Breast epithelium (tissue), 4 donors: ENCODE results near the gene STIM1. TPM values are rescaled to one million over a fixed set of nuclear protein-coding genes. Genes with fewer than 3 reads are reported as not detected.

Source experiments
- DNase-seq, 2 donors: peaks; one replicate each; pipeline ENCODE4 v3.0.0-alpha.2; 2019; ENCODE audit warnings: low spot score in 2 of 2
- H3K27ac ChIP-seq, 2 donors: fragments of 200-600 bp; sonication (generic) in 1 of 2; one replicate each; pipeline ENCODE4 v1.5.1; 2016 to 2019; ENCODE audit warnings: mild to moderate bottlenecking in 1 of 2
- H3K27me3 ChIP-seq, 2 donors: fragments of 200-600 bp; sonication (generic) in 1 of 2; one replicate each; pipeline versions ENCODE4 v1.5.1 to v1.6.0; 2017 to 2019; ENCODE audit warnings: control low read depth in 1 of 2, mild to moderate bottlenecking in 1 of 2
- H3K36me3 ChIP-seq: fragments of 200-600 bp; one replicate; pipeline ENCODE4 v1.5.1; 2019
- H3K4me1 ChIP-seq, 2 donors: fragments of 200-600 bp; sonication (generic); one replicate each; pipeline ENCODE4 v1.5.1; 2016 to 2019; ENCODE audit warnings: control low read depth in 1 of 2
- H3K4me3 ChIP-seq, 3 donors: fragments of 200-600 bp; sonication (generic); 1 replicate in 2 of 3; 2 replicates in 1 of 3; pipeline ENCODE4 v1.5.1; 2016 to 2019; ENCODE audit warnings: mild to moderate bottlenecking in 3 of 3, moderate library complexity in 2 of 3
- H3K9me3 ChIP-seq, 2 donors: fragments of 200-600 bp; sonication (generic) in 1 of 2; one replicate each; pipeline ENCODE4 v1.5.1; 2016 to 2019; ENCODE audit warnings: control low read depth in 1 of 2
- POLR2A ChIP-seq: fragments of 450-650 bp; IDR thresholded peaks from one replicate; pipeline ENCODE4 v1.6.1; 2016; ENCODE audit warnings: antibody characterized with exemption, mild to moderate bottlenecking, moderate library complexity
- POLR2AphosphoS5 ChIP-seq, 3 donors: sonication (generic); formaldehyde crosslinking; IDR thresholded peaks; one replicate each; pipeline ENCODE4 v1.6.1; 2017; ENCODE audit warnings: antibody characterized with exemption in 3 of 3
- intact Hi-C: fragments of 100-400 bp; cut with DNase I; formaldehyde crosslinking; loops from one replicate; pipeline ENCODE4 v1.15.1; 2023; ENCODE audit warnings: low total_unique reads
- total RNA-seq, 3 donors: library from RNA; depleted of rRNA; stranded (reverse); fragments of >200 nt; gene quantifications; one replicate each; pipeline ENCODE4 v1.1.0, GENCODE V29; 2016
- TF ChIP-seq, protein P1 (sequence below), 3 donors: fragments of 450-650 bp; IDR thresholded peaks; one replicate each; pipeline ENCODE4 v1.5.1; 2016 to 2017; ENCODE audit warnings: antibody characterized with exemption in 3 of 3, mild to moderate bottlenecking in 3 of 3, moderate library complexity in 3 of 3

Gene STIM1
- total RNA-seq, 3 donors from 2014 or later: 44.2 to 68.2 (median 47.9) TPM

DNA sequence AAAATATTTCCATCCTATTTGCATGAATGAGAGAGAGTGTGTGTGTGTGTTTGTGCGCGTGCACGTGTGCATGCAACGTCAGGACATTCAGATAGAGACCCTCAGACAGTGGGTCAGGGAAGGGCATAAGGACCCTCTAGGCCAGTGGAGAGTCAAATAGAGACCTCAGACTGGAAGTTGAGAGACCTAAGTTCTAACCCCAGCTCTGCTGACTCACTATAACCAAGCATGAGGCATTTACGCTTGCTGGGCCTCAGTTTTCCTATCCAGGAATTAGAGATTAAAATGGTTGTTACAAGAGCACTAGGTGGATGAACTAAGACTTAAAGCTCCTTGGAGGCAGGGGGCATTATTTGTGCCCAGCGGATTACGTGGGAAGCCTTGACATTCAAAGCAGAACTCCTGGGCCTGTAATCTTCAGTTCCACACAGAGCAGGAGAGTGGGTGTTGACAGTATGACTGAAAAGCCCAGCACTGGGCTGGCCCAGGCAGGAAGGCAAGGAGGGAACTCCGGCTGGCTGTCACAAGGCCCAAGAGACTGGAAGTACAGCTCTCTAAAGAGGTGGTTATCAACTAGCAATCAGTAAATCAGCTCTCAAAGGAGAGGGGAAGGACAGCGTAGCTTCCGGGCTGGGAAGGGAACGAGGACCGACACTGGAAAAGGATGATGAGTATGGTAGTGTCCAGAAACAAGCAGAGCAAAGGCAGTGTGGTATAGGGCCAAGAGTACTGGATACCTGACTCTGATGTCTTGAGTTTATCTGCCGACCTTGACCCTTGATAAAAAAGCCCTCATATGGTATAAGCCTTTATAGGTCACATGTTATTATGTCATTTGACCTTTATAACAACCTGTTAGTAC is 23.9 kb upstream of the STIM1 start:
- H3K27ac ChIP-seq: peak overlapping the region in 1 of 2 donors; percentile 32
- H3K36me3 ChIP-seq: no peaks in the 10 kb centered on the region
- no peaks in the 10 kb centered on the region for H3K9me3 ChIP-seq
- no peak overlapping the region for H3K4me3 ChIP-seq
- H3K27me3 ChIP-seq: no peaks in the 10 kb centered on the region
- TF ChIP-seq, protein P1, sequence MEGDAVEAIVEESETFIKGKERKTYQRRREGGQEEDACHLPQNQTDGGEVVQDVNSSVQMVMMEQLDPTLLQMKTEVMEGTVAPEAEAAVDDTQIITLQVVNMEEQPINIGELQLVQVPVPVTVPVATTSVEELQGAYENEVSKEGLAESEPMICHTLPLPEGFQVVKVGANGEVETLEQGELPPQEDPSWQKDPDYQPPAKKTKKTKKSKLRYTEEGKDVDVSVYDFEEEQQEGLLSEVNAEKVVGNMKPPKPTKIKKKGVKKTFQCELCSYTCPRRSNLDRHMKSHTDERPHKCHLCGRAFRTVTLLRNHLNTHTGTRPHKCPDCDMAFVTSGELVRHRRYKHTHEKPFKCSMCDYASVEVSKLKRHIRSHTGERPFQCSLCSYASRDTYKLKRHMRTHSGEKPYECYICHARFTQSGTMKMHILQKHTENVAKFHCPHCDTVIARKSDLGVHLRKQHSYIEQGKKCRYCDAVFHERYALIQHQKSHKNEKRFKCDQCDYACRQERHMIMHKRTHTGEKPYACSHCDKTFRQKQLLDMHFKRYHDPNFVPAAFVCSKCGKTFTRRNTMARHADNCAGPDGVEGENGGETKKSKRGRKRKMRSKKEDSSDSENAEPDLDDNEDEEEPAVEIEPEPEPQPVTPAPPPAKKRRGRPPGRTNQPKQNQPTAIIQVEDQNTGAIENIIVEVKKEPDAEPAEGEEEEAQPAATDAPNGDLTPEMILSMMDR (IDR thresholded peaks at IDR 0.05): no peak
- TF ChIP-seq POLR2A: no peak
- TF ChIP-seq POLR2AphosphoS5 (IDR thresholded peaks at IDR 0.05): no peak
- DNase-seq: no peak
- intact Hi-C loops: no loop called here
- H3K4me1 ChIP-seq: no peaks in the 10 kb centered on the region

DNA sequence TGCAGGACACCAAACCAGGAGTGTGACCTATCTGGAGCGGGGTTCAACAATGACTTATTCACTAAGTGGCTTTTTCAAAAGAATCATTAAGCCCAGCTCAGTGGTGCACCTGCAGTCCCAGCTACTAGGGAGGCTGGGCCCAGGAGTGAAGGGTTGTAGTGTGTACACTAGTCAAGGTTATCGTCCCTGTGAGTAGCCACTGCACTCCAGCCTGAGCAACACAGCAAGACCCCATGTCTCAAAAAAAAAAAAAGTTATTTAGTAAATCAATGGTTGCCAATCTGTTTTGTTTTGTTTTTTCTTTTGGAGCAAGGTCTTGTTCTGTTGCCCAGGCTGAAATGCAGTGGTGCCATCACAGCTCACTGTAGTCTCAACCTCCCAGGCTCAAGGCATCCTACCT is 22.6 kb upstream of the STIM1 start:
- no peak for DNase-seq
- Histone ChIP-seq H3K36me3 (no peaks in the 10 kb centered on the region), H3K27me3 (no peaks in the 10 kb centered on the region), H3K4me1 (no peaks in the 10 kb centered on the region), H3K27ac (peak overlapping the region; percentile 11 to 34), H3K4me3 (no peak overlapping the region), H3K9me3 (no peaks in the 10 kb centered on the region)
- no peak for TF ChIP-seq POLR2AphosphoS5 (IDR thresholded peaks at IDR 0.05)
- TF ChIP-seq POLR2A: no peak
- TF ChIP-seq, protein P1 (IDR thresholded peaks at IDR 0.05): no peak
- intact Hi-C loops: no loop called here

DNA sequence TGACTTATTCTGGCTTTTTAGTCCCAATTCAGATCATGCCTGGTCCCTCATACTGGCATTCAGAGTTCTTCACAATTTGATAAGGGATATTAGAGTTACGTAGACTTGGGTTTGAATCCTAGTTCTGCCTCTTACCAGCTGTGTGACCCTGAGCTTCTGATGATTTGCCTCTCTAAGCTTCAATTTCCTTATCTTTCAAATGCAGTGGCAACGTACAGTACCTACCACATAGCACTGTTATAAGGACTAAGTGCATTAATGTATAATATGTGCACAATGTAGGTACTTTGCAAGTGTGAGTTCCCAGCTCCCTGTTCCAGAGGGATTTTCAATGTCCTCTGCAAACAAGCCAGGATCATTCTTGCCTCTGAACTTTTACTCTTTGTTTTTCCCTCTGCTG is 22.0 kb upstream of the STIM1 start:
- DNase-seq: no peak
- Histone ChIP-seq H3K4me1 (no peaks in the 10 kb centered on the region), H3K4me3 (no peak overlapping the region), H3K27me3 (no peaks in the 10 kb centered on the region), H3K36me3 (no peaks in the 10 kb centered on the region), H3K9me3 (no peaks in the 10 kb centered on the region), H3K27ac (no peak overlapping the region)
- TF ChIP-seq, protein P1 (IDR thresholded peaks at IDR 0.05): no peak
- TF ChIP-seq POLR2AphosphoS5 (IDR thresholded peaks at IDR 0.05): no peak
- no peak for TF ChIP-seq POLR2A
- intact Hi-C loops: no loop called here

DNA sequence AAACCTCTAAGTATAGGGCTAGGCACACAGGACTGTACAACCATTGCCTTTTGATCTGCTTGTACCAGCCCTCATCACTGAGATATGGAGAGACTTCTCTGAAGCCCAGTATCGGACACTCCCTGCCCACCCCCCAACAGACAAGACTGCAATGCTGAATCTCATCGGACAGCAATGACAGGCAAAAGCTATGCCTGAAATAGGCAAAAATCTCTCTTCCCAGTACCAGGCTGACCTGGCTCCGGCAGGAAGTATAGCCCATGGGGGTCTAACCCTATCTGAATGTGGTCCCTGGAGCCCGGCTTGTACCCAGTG is 21.2 kb upstream of the STIM1 start:
- intact Hi-C loops: no loop called here
- DNase-seq: no peak
- TF ChIP-seq POLR2AphosphoS5 (IDR thresholded peaks at IDR 0.05): no peak
- TF ChIP-seq POLR2A: no peak
- no peaks in the 10 kb centered on the region for H3K36me3 ChIP-seq
- no peak overlapping the region for H3K4me3 ChIP-seq
- peaks cover 0 to 2% of the 10 kb centered on the region in 2 donors for H3K4me1 ChIP-seq
- H3K27ac ChIP-seq: no peak overlapping the region
- no peaks in the 10 kb centered on the region for H3K9me3 ChIP-seq
- H3K27me3 ChIP-seq: no peaks in the 10 kb centered on the region

DNA sequence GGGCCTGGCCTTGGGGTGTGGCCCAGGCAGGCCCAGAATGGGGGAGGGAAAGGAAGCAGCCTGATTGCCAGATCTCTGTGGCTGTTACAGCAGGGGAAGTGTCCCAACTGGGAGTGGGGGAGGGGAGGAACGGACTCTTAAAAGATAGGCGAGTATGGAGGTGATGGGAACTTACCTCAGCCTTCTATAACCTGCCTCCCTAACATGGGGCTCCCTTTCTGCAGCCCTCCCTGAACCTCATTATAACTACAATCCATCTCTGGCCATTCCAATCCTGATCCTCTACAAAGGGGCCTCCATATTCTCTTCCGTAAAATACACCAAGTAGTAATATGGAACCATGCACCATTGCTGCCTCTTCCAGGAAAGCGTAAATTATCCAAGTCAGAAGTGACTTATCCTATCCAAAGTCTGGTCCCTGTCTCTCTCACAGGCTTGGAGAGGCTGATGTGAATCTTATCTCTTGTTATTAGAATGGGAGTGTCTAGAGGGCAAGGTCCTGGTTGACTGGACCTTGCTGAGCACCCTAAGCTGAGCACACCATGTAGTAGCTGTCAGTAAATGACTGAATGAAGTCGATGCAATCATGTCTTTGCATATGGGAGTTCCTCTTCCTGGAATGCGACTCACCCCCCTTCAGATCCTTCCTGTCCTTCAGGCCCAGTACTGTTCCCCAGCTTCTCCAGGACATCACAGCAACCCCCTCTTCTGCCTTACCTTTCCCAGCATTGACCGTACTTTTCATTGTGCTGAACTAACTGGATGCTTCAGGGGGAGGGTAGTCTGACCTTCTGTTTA is 20.6 kb upstream of the STIM1 start:
- intact Hi-C loops: no loop called here
- H3K27me3 ChIP-seq: no peaks in the 10 kb centered on the region
- DNase-seq: no peak
- no peak for TF ChIP-seq POLR2A
- TF ChIP-seq, protein P1 (IDR thresholded peaks at IDR 0.05): no peak
- TF ChIP-seq POLR2AphosphoS5 (IDR thresholded peaks at IDR 0.05): no peak
- peak overlapping the region in 1 of 2 donors; percentile 20 for H3K27ac ChIP-seq
- H3K36me3 ChIP-seq: no peaks in the 10 kb centered on the region
- peaks cover 0 to 7% of the 10 kb centered on the region in 2 donors for H3K4me1 ChIP-seq
- no peaks in the 10 kb centered on the region for H3K9me3 ChIP-seq
- H3K4me3 ChIP-seq: no peak overlapping the region
